GM12874 (cell line): ENCODE results near the gene MCC.

Experiments used
- CTCF ChIP-seq: IDR thresholded peaks from 2 replicates; pipeline ENCODE4 v1.5.1; 2011; ENCODE audit warnings: low read depth, mild to moderate bottlenecking, control low read depth, low read length, moderate library complexity; ENCODE audit not compliant: insufficient read depth

Gene MCC

GRCh38 chr5:113508756-113509155 lies 20.5 kb upstream of the MCC start:
- TF ChIP-seq CTCF = no peak

GRCh38 chr5:113507601-113508000 lies 19.3 kb upstream of the MCC start:
- no peak for TF ChIP-seq CTCF

- no peak for TF ChIP-seq CTCF
Measured at GRCh38 chr5:113505181-113505580, 16.9 kb upstream of the MCC start.

- no peak for TF ChIP-seq CTCF
Measured at GRCh38 chr5:113503146-113503545, 14.9 kb upstream of the MCC start.

GRCh38 chr5:113502073-113502472 lies 13.8 kb upstream of the MCC start:
- no peak for TF ChIP-seq CTCF

GRCh38 chr5:113495422-113495841 lies 7.2 kb upstream of the MCC start:
- no peak for TF ChIP-seq CTCF

- no peak for TF ChIP-seq CTCF
Measured at GRCh38 chr5:113493446-113493845, 5.2 kb upstream of the MCC start.

GRCh38 chr5:113491022-113491421 lies 2.8 kb upstream of the MCC start:
- no peak for TF ChIP-seq CTCF
